SK-N-SH treated with all-trans-retinoic acid at 6 μM for 48 hours (cell line): ENCODE measurements around the gene ZNF341.

Experiments used
- ATAC-seq: fragments of 200-7000 bp; cut with Tn5 transposase; 3 replicates; pipeline ENCODE4 v1.9.1; 2020; ENCODE audit warnings: mild to moderate bottlenecking, moderate library complexity
- ARNTL ChIP-seq: fragments of 450-650 bp; formaldehyde crosslinking; IDR thresholded peaks from 2 replicates; pipeline ENCODE4 v1.5.0; 2020; ENCODE audit warnings: low read depth, mild to moderate bottlenecking, moderate library complexity, borderline replicate concordance
- BACH2 ChIP-seq: fragments of 250-450 bp; sonication (Bioruptor Pico); IDR thresholded peaks from 2 replicates; pipeline ENCODE4 v1.9.0; 2021; ENCODE audit warnings: mild to moderate bottlenecking, borderline replicate concordance
- CSDC2 ChIP-seq: fragments of 250-450 bp; sonication (Bioruptor Pico); IDR thresholded peaks from 2 replicates; pipeline ENCODE4 v1.5.0; 2020; ENCODE audit warnings: mild to moderate bottlenecking, moderate library complexity
- CSRNP3 ChIP-seq: fragments of 250-450 bp; sonication (Bioruptor Pico); IDR thresholded peaks from 2 replicates; pipeline ENCODE4 v1.5.1; 2021; ENCODE audit warnings: mild to moderate bottlenecking, moderate library complexity
- ESRRG ChIP-seq: fragments of 250-450 bp; sonication (Bioruptor Pico); IDR thresholded peaks from 2 replicates; pipeline ENCODE4 v1.6.1; 2021; ENCODE audit warnings: mild to moderate bottlenecking
- GLIS3 ChIP-seq: fragments of 250-450 bp; sonication (Bioruptor Pico); IDR thresholded peaks from 2 replicates; pipeline ENCODE4 v1.5.0; 2020; ENCODE audit warnings: mild to moderate bottlenecking, moderate library complexity
- ISL1 ChIP-seq: fragments of 250-450 bp; sonication (Bioruptor Pico); IDR thresholded peaks from 2 replicates; pipeline ENCODE4 v2.1.2; 2022; ENCODE audit warnings: mild to moderate bottlenecking, moderate library complexity
- OSR1 ChIP-seq: fragments of 250-450 bp; sonication (Bioruptor Pico); IDR thresholded peaks from 2 replicates; pipeline ENCODE4 v1.8.0; 2022; ENCODE audit warnings: moderate library complexity, mild to moderate bottlenecking, inconsistent platforms
- POU6F1 ChIP-seq: fragments of 250-450 bp; sonication (Bioruptor Pico); IDR thresholded peaks from 2 replicates; pipeline ENCODE4 v1.8.0; 2021; ENCODE audit warnings: low read depth, mild to moderate bottlenecking, moderate library complexity, borderline replicate concordance
- RARB ChIP-seq: fragments of 250-450 bp; sonication (Bioruptor Pico); IDR thresholded peaks from 2 replicates; pipeline ENCODE4 v1.8.0; 2021; ENCODE audit warnings: mild to moderate bottlenecking, moderate library complexity
- SNAI2 ChIP-seq: fragments of 250-450 bp; sonication (Bioruptor Pico); IDR thresholded peaks from 2 replicates; pipeline ENCODE4 v1.5.0; 2020; ENCODE audit warnings: mild to moderate bottlenecking, moderate library complexity
- ZC3H10 ChIP-seq: fragments of 250-450 bp; sonication (Bioruptor Pico); IDR thresholded peaks from 2 replicates; pipeline ENCODE4 v1.5.1; 2021; ENCODE audit warnings: mild to moderate bottlenecking, moderate library complexity
- ZFP3 ChIP-seq: fragments of 250-450 bp; sonication (Bioruptor Pico); IDR thresholded peaks from 2 replicates; pipeline ENCODE4 v1.5.0; 2020; ENCODE audit warnings: mild to moderate bottlenecking, moderate library complexity
- ZFP30 ChIP-seq: fragments of 450-650 bp; formaldehyde crosslinking; IDR thresholded peaks from 2 replicates; pipeline ENCODE4 v1.5.0; 2022; ENCODE audit warnings: mild to moderate bottlenecking, moderate library complexity
- ZNF565 ChIP-seq: fragments of 450-650 bp; formaldehyde crosslinking; conservative IDR thresholded peaks from 2 replicates; pipeline ENCODE4 v1.5.0; 2020; ENCODE audit warnings: low read depth, mild to moderate bottlenecking, moderate library complexity
- ZNF70 ChIP-seq: fragments of 450-650 bp; formaldehyde crosslinking; IDR thresholded peaks from 2 replicates; pipeline ENCODE4 v1.5.0; 2020; ENCODE audit warnings: mild to moderate bottlenecking, moderate library complexity
- ZNF8 ChIP-seq: fragments of 450-650 bp; formaldehyde crosslinking; IDR thresholded peaks from 2 replicates; pipeline ENCODE4 v1.5.0; 2020; ENCODE audit warnings: mild to moderate bottlenecking, moderate library complexity
- TF ChIP-seq, protein P1 (sequence below): fragments of 250-450 bp; sonication (Bioruptor Pico); IDR thresholded peaks from 2 replicates; pipeline ENCODE4 v1.5.0; 2020; ENCODE audit warnings: mild to moderate bottlenecking, moderate library complexity
- TF ChIP-seq, protein P2 (sequence below): fragments of 250-450 bp; sonication (Bioruptor Pico); IDR thresholded peaks from 2 replicates; pipeline ENCODE4 v1.5.1; 2020; ENCODE audit warnings: low read depth, mild to moderate bottlenecking, moderate library complexity
- TF ChIP-seq, protein P3 (sequence below): fragments of 250-450 bp; sonication (Bioruptor Pico); IDR thresholded peaks from 2 replicates; pipeline ENCODE4 v1.8.0; 2020; ENCODE audit warnings: mild to moderate bottlenecking, moderate library complexity, borderline replicate concordance

ZNF341 gene

GRCh38 chr20:33686100-33686983 is 45.5 kb upstream of the ZNF341 start, which contains the start of gene E2F1 (continued):
- TF ChIP-seq CSRNP3 (CRISPR knock-in tag) (no peak), CSDC2 (CRISPR knock-in tag) (no peak), BACH2 (no peak)

- TF ChIP-seq CSDC2 (CRISPR knock-in tag) (no peak), ZFP3 (CRISPR knock-in tag) (no peak), ESRRG (CRISPR knock-in tag) (no peak), BACH2 (no peak), RARB (CRISPR knock-in tag) (no peak), POU6F1 (CRISPR knock-in tag) (no peak), GLIS3 (no peak), ARNTL (no peak), OSR1 (CRISPR knock-in tag) (no peak), ZNF565 (CRISPR knock-in tag) (no peak), ZFP30 (CRISPR knock-in tag) (no peak), ZC3H10 (CRISPR knock-in tag) (no peak), ISL1 (no peak), SNAI2 (CRISPR knock-in tag) (no peak)
- TF ChIP-seq, protein P1, sequence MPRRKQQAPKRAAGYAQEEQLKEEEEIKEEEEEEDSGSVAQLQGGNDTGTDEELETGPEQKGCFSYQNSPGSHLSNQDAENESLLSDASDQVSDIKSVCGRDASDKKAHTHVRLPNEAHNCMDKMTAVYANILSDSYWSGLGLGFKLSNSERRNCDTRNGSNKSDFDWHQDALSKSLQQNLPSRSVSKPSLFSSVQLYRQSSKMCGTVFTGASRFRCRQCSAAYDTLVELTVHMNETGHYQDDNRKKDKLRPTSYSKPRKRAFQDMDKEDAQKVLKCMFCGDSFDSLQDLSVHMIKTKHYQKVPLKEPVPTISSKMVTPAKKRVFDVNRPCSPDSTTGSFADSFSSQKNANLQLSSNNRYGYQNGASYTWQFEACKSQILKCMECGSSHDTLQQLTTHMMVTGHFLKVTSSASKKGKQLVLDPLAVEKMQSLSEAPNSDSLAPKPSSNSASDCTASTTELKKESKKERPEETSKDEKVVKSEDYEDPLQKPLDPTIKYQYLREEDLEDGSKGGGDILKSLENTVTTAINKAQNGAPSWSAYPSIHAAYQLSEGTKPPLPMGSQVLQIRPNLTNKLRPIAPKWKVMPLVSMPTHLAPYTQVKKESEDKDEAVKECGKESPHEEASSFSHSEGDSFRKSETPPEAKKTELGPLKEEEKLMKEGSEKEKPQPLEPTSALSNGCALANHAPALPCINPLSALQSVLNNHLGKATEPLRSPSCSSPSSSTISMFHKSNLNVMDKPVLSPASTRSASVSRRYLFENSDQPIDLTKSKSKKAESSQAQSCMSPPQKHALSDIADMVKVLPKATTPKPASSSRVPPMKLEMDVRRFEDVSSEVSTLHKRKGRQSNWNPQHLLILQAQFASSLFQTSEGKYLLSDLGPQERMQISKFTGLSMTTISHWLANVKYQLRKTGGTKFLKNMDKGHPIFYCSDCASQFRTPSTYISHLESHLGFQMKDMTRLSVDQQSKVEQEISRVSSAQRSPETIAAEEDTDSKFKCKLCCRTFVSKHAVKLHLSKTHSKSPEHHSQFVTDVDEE (CRISPR knock-in tag), result no peak
- TF ChIP-seq, protein P2, sequence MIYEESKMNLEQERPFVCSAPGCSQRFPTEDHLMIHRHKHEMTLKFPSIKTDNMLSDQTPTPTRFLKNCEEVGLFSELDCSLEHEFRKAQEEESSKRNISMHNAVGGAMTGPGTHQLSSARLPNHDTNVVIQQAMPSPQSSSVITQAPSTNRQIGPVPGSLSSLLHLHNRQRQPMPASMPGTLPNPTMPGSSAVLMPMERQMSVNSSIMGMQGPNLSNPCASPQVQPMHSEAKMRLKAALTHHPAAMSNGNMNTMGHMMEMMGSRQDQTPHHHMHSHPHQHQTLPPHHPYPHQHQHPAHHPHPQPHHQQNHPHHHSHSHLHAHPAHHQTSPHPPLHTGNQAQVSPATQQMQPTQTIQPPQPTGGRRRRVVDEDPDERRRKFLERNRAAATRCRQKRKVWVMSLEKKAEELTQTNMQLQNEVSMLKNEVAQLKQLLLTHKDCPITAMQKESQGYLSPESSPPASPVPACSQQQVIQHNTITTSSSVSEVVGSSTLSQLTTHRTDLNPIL (CRISPR knock-in tag), result no peak
- TF ChIP-seq, protein P3, sequence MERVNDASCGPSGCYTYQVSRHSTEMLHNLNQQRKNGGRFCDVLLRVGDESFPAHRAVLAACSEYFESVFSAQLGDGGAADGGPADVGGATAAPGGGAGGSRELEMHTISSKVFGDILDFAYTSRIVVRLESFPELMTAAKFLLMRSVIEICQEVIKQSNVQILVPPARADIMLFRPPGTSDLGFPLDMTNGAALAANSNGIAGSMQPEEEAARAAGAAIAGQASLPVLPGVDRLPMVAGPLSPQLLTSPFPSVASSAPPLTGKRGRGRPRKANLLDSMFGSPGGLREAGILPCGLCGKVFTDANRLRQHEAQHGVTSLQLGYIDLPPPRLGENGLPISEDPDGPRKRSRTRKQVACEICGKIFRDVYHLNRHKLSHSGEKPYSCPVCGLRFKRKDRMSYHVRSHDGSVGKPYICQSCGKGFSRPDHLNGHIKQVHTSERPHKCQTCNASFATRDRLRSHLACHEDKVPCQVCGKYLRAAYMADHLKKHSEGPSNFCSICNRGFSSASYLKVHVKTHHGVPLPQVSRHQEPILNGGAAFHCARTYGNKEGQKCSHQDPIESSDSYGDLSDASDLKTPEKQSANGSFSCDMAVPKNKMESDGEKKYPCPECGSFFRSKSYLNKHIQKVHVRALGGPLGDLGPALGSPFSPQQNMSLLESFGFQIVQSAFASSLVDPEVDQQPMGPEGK (CRISPR knock-in tag), result no peak
- TF ChIP-seq, all 23 proteins: peak for 0
- no peak for ATAC-seq
Measured at GRCh38 chr20:33686984-33687366, 44.8 kb upstream of the ZNF341 start.

- TF ChIP-seq CSRNP3 (CRISPR knock-in tag) (no peak), RARB (CRISPR knock-in tag) (no peak), ZFP30 (CRISPR knock-in tag) (no peak), POU6F1 (CRISPR knock-in tag) (no peak), GLIS3 (no peak), OSR1 (CRISPR knock-in tag) (no peak), ZNF70 (CRISPR knock-in tag) (no peak), ZFP3 (CRISPR knock-in tag) (no peak), ESRRG (CRISPR knock-in tag) (no peak), ZNF8 (CRISPR knock-in tag) (no peak), SNAI2 (CRISPR knock-in tag) (no peak)
Measured at GRCh38 chr20:33687370-33687915, 44.4 kb upstream of the ZNF341 start.

More at GRCh38 chr20:33687370-33687915, 44.4 kb upstream of the ZNF341 start:
- no peak for ATAC-seq
